Measurements from ENCODE around the gene LSM2. TPM values are rescaled to one million over a fixed set of nuclear protein-coding genes. Genes with fewer than 3 reads are reported as not detected.
A peak's percentile ranks its signal among the peaks of the same experiment; 100 is the strongest.

LSM2 gene
- total RNA-seq, 1 donor from 2014 or later = 61.3 TPM

DNA sequence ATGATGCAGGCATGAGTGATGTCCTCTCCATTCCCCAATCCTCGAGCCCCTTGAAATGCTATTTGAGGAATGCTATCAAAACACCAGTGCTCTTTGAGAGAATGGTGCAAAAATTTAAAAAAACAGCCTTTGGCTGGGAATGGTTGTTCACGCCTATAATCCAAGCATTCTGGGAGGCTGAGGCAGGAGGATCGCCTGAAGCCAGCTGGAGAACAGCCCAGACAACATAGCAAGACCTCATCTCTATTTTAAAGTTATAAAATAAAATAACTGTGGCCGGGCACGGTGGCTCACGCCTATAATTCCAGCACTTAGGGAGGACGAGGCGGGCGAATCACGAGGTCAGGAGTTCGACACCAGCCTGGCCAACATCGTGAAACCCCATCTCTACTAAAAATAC, 7.0 kb downstream of the LSM2 start:
- intact Hi-C loops (cut with DNase I) = no loop called here
- Histone ChIP-seq H3K4me3 (no peak overlapping the region), H3K4me1 (peaks cover under 1 to 12% of the 10 kb centered on the region in 2 donors), H3K27me3 (no peaks in the 10 kb centered on the region), H3K36me3 (peaks cover 3 to 10% of the 10 kb centered on the region in 2 donors), H3K9me3 (no peaks in the 10 kb centered on the region), H3K27ac (peak overlapping the region; percentile 68 to 78)
- DNase-seq (ENCODE audit: low spot score in 2 of 2) = peak in 1 of 2 donors; percentile 82
- TF ChIP-seq, protein P1, sequence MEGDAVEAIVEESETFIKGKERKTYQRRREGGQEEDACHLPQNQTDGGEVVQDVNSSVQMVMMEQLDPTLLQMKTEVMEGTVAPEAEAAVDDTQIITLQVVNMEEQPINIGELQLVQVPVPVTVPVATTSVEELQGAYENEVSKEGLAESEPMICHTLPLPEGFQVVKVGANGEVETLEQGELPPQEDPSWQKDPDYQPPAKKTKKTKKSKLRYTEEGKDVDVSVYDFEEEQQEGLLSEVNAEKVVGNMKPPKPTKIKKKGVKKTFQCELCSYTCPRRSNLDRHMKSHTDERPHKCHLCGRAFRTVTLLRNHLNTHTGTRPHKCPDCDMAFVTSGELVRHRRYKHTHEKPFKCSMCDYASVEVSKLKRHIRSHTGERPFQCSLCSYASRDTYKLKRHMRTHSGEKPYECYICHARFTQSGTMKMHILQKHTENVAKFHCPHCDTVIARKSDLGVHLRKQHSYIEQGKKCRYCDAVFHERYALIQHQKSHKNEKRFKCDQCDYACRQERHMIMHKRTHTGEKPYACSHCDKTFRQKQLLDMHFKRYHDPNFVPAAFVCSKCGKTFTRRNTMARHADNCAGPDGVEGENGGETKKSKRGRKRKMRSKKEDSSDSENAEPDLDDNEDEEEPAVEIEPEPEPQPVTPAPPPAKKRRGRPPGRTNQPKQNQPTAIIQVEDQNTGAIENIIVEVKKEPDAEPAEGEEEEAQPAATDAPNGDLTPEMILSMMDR (IDR thresholded peaks at IDR 0.05) = no peak

DNA sequence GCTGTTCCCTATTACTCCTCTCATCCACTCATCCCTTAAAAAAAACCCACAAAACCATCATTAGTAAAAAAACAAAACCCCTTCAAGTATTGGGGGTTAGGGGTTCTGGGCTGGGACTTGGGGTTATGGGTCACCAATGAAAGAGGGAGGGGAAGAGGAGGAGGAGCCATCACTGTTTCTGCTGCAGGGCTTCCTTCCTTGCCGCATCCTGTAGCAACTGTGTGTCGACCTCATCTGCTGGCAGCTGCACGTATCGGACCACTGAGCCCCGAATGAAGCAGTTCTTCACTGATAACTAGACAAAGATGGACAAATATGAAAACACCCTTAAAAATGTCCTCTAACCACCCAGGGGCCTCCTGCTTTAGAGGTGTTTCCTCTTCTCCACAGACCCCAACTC, 9.2 kb downstream of the LSM2 start:
- no peak for DNase-seq (ENCODE audit: low spot score in 2 of 2)
- Histone ChIP-seq H3K4me1 (peaks cover 4 to 18% of the 10 kb centered on the region in 2 donors), H3K27me3 (no peaks in the 10 kb centered on the region), H3K9me3 (no peaks in the 10 kb centered on the region), H3K27ac (peak overlapping the region; percentile 18 to 88), H3K36me3 (peaks cover 4 to 9% of the 10 kb centered on the region in 2 donors), H3K4me3 (no peak overlapping the region)
- TF ChIP-seq, protein P1 (IDR thresholded peaks at IDR 0.05) = no peak
- intact Hi-C loops (cut with DNase I) = loop anchor here (2.0 kb wide), 1 partner anchor 29 kb away; the partner anchor contains the start of gene HSPA1B

DNA sequence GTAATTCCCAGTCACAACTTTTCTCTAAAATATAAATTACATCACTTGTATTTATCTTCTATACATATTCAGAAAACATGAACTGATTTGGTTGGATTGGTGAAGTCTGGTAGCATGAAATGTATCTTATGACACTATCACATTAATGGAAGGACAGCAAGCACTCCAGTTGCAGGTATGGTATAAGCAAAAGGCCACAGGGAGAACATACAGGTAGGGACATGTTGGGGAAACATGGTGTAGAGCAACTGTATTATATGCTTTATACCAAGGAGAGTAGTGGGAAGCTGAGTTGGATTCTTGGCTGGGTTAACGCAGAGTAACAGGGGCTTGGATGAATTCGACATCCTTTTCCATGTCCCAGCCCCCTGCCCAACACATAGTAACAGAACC, 9.8 kb downstream of the LSM2 start:
- Histone ChIP-seq H3K27me3 (no peaks in the 10 kb centered on the region), H3K27ac (peak overlapping the region; percentile 88 to 92)
- intact Hi-C loops (cut with DNase I) = loop anchor here (1.0 to 2.0 kb wide), 2 partner anchors 9 to 30 kb away; partner anchors contain the start of genes HSPA1B and LSM2

DNA sequence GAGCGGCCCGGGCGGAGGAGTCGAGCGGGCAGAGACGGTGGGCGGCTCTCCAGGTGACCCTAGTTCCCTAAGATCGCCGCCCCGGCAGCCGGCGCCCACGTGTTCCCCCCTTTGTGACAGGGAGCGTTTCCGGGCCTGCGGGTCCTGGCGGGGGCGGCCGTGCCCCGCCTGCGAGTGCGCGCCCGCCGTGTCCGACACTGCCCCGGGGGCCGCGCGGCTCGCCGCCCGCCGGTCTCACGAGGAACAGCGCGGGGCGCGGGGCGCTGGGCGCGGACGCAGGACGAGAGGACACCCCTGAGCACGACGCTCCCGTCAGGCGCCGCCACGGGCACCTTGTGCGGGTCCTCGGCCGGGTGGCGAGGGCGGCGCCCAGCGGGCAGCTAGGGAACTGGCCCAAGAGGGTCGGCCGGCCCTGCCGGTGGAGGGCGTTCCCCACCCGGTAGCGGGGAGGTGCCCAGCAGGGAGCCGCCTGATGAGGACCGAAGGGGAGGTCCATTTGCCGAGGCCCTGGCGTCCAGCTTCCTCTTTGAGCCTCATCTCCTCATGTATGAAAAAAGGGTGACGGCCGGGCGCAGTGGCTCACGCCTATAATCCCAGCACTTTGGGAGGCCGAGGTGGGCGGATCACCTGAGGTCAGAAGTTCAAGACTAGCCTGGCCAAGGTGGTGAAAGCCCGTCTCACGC, 11.0 kb downstream of the LSM2 start, which contains the start of gene VARS1:
Gene VARS1 (minus strand): TSS at position 137 of the 683 bp plus-strand sequence. CDS start 535 bp downstream, outside the sequence.
- peak; percentile 72 to 94 for DNase-seq (ENCODE audit: low spot score in 2 of 2)
- peaks cover 4 to 18% of the 10 kb centered on the region in 2 donors for H3K4me1 ChIP-seq
- peaks cover 0 to 16% of the 10 kb centered on the region in 2 donors for H3K36me3 ChIP-seq
- TF ChIP-seq, protein P1 (IDR thresholded peaks at IDR 0.05) = peak; percentile 71 to 97 (median 89)
- intact Hi-C loops (cut with DNase I) = loop anchor here (1.0 to 2.0 kb wide), 5 partner anchors 11 to 67 kb away; partner anchors contain the start of genes DDAH2, HSPA1A, HSPA1B and HSPA1L
- no peaks in the 10 kb centered on the region for H3K9me3 ChIP-seq
- no peaks in the 10 kb centered on the region for H3K27me3 ChIP-seq
- peak within 1 kb of the TSS; percentile 81 to 83 for H3K4me3 ChIP-seq
- peak within 1 kb of the TSS; percentile 88 to 92 for H3K27ac ChIP-seq

More for the DNA sequence above, 9.8 kb downstream of the LSM2 start:
- DNase-seq (ENCODE audit: low spot score in 2 of 2) = no peak
- TF ChIP-seq, protein P1 (IDR thresholded peaks at IDR 0.05) = no peak
- Histone ChIP-seq H3K36me3 (peaks cover 5 to 10% of the 10 kb centered on the region in 2 donors), H3K9me3 (no peaks in the 10 kb centered on the region), H3K4me3 (no peak overlapping the region), H3K4me1 (peaks cover 4 to 18% of the 10 kb centered on the region in 2 donors)

DNA sequence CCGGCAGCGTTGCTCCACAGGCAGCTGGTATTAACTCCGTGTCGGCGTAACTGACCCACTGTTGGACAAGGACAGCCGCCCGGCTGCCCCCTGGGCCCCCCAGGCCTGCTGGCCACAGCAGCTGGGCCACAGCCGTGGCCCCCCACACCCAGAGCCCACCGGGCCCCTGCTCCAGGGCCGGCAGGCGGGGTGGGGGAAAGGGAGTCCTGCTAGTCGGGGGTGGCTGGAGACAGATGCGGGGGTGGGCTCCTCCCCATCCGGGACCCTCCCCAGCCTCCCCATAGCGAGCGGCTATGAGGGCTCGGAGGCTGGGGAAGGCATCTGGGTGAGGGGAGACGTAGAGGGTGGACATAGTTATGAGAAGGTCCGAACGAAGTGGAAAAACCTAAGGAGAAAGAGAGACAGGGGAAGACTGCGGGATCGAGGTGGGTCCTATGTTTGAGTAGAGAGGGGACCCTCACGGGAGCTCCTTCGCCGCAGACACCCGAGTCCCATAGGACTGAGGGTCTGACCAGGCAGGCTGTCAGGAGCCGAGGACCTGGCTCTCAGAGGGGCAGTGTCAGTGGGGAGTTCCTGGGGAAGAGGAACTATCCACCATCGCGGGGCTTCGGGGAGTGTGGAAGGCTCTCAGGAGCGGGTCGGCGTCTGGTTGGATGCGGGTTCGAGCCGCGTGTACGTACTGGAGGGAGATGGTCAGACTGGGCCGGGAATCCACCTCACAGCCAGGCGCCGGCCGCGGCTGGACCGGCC, 11.7 kb downstream of the LSM2 start:
- no peaks in the 10 kb centered on the region for H3K9me3 ChIP-seq
- intact Hi-C loops (cut with DNase I) = loop anchor here (2.0 kb wide), 3 partner anchors 20 to 68 kb away; partner anchors contain the start of genes DDAH2, HSPA1A, HSPA1L and NEU1
- peaks cover 0 to 22% of the 10 kb centered on the region in 2 donors for H3K36me3 ChIP-seq
- no peak for DNase-seq (ENCODE audit: low spot score in 2 of 2)
- H3K4me3 ChIP-seq = peak overlapping the region; percentile 81 to 83
- peak overlapping the region; percentile 88 to 92 for H3K27ac ChIP-seq
- TF ChIP-seq, protein P1 (IDR thresholded peaks at IDR 0.05) = no peak
- H3K27me3 ChIP-seq = no peaks in the 10 kb centered on the region
- peaks cover 4 to 18% of the 10 kb centered on the region in 2 donors for H3K4me1 ChIP-seq

Measured in ascending aorta (tissue), 2 donors.